ENCODE data around the gene TUBGCP5. TPM values are rescaled to one million over a fixed set of nuclear protein-coding genes. Genes with fewer than 3 reads are reported as not detected.
A peak's percentile ranks its signal among the peaks of the same experiment; 100 is the strongest.
"Not testable (repeated sequence)": the region's sequence is repeated elsewhere in the genome, so short reads cannot be mapped to it uniquely, and the experiment has no call there.

Gene TUBGCP5
- total RNA-seq, 1 donor from 2014 or later = 34.3 TPM

DNA sequence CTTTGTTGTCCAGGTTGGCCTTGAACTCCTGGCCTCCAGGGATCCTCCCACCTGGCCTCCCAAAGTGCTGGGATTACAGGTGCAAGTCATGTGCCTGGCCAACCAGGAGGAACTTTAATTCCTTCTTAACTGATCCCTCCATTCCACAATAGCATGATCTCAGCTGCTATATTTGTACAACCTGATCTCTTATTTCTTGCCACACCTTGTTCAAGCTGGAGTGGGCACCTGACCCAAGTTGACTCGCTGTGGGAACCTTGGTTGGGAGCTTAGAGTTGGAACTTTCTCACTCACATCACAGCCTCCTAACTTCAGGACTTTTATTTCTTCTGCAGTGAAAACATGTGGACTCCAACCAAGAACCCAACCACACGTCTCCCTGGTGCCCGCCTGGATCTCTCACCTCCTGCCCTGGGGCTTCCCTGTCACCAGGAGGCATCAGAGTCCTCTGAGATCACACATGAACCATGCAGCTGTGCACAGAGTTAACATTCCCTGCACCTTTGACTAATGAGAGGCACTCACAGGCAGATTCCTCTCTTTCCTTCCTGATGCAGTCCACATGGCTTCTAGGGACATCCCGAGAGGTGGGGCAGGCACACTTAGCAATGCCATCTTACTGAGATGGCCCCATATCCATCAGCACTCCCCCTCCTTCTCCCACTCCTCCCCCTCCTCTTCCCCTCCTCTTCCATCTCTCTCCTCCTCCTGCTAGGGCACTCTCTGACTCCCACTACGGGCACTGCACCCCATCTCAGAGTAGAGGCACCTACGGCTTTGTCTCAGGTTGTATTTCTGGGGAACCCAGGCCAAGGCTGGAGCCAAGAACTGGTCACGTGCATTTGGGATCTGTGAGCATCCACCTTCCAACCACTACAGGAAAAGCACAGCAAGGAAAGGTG is 49.5 kb downstream of the TUBGCP5 start:
- H3K36me3 Mint-ChIP-seq = peaks cover 2% of the 10 kb centered on the region
- TF ChIP-seq, protein P1, sequence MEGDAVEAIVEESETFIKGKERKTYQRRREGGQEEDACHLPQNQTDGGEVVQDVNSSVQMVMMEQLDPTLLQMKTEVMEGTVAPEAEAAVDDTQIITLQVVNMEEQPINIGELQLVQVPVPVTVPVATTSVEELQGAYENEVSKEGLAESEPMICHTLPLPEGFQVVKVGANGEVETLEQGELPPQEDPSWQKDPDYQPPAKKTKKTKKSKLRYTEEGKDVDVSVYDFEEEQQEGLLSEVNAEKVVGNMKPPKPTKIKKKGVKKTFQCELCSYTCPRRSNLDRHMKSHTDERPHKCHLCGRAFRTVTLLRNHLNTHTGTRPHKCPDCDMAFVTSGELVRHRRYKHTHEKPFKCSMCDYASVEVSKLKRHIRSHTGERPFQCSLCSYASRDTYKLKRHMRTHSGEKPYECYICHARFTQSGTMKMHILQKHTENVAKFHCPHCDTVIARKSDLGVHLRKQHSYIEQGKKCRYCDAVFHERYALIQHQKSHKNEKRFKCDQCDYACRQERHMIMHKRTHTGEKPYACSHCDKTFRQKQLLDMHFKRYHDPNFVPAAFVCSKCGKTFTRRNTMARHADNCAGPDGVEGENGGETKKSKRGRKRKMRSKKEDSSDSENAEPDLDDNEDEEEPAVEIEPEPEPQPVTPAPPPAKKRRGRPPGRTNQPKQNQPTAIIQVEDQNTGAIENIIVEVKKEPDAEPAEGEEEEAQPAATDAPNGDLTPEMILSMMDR (IDR thresholded peaks at IDR 0.05) = no peak
- TF ChIP-seq EZH2 (IDR thresholded peaks at IDR 0.05) (no peak), EZH2phosphoT487 (IDR thresholded peaks at IDR 0.05) (no peak)
- no peaks in the 10 kb centered on the region for H4K20me1 ChIP-seq (ENCODE audit: low read depth)

DNA sequence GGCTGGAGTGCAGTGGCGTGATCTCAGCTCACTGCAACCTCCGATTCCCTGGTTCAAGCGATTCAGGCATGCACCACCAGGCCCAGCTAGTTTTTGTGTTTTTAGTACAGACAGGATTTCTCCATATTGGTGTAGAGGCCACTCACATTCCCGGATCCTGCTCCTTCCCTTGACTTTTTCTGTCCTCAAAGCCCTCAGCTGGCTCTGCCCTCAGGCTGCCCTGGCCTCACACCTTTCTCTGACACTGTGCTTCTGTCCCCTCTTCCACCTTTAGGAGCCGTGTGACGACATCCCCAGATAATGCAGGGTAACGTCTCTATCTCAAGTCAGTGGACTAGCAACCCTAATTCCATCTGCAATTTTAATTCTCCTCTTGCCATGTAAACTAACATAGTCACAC is 50.6 kb downstream of the TUBGCP5 start:
- H3K27ac Mint-ChIP-seq = no peak overlapping the region
- no peak for DNase-seq (ENCODE audit: low spot score)
- no peaks in the 10 kb centered on the region for H4K20me1 ChIP-seq (ENCODE audit: low read depth)

More for the DNA sequence above, 49.5 kb downstream of the TUBGCP5 start:
- no peak overlapping the region for H3K4me3 ChIP-seq
- no peaks in the 10 kb centered on the region for H3K4me1 ChIP-seq
- no peak overlapping the region for H2AFZ ChIP-seq (replicated peaks)
- H3K9me3 ChIP-seq (ENCODE audit: low read depth) = no peaks in the 10 kb centered on the region
- Mint-ChIP-seq H3K4me3 (no peak overlapping the region), H3K4me1 (no peaks in the 10 kb centered on the region), H3K27ac (no peak overlapping the region), H3K27me3 (ENCODE audit: insufficient read depth, low read depth) (no peaks in the 10 kb centered on the region), H3K9me3 (no peaks in the 10 kb centered on the region)
- H3K79me2 ChIP-seq (ENCODE audit: low read depth) = no peaks in the 10 kb centered on the region
- H3K36me3 ChIP-seq = no peaks in the 10 kb centered on the region
- no peak overlapping the region for H3K4me2 ChIP-seq
- H3K9ac ChIP-seq = no peak overlapping the region
- peak; percentile 4 for DNase-seq (ENCODE audit: low spot score)
- H3K27me3 ChIP-seq = no peaks in the 10 kb centered on the region
- no peaks in the 10 kb centered on the region for H3F3A ChIP-seq (ENCODE audit: low read depth)
- no peak overlapping the region for H3K27ac ChIP-seq

DNA sequence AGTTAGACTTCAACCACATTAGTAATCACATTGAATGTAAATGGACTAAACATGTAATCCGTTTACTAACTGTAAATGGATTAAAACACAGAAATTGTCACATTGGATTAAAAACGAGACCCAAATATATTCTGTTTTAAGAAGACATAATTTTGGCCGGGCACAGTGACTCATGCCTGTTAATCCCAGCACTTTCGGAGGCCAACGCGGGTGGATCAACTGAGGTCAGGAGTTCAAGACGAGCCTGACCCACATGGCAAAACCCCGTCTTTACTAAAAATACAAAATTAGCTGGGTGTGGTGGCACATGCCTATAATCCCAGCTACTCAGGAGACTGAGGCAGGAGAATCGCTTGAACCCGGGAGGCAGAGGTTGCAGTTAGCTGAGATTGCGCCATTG is 57.4 kb downstream of the TUBGCP5 start:
- not testable (repeated sequence) for H3K9me3 Mint-ChIP-seq; H2AFZ ChIP-seq (replicated peaks); H3K9me3 ChIP-seq (ENCODE audit: low read depth); DNase-seq (ENCODE audit: low spot score); H3K4me1 ChIP-seq; H3K36me3 Mint-ChIP-seq; H3K27ac Mint-ChIP-seq; H3K9ac ChIP-seq; H3K4me3 Mint-ChIP-seq; H3K4me1 Mint-ChIP-seq; H3K4me2 ChIP-seq; H3K36me3 ChIP-seq; H3K4me3 ChIP-seq; H3K27ac ChIP-seq; H3K27me3 Mint-ChIP-seq (ENCODE audit: insufficient read depth, low read depth)
- peaks cover 12% of the 10 kb centered on the region for H3F3A ChIP-seq (ENCODE audit: low read depth)
- H3K27me3 ChIP-seq = peaks cover 43% of the 10 kb centered on the region
- peaks cover 29% of the 10 kb centered on the region for H3K79me2 ChIP-seq (ENCODE audit: low read depth)
- peaks cover 27% of the 10 kb centered on the region for H4K20me1 ChIP-seq (ENCODE audit: low read depth)

More for the DNA sequence above, 50.6 kb downstream of the TUBGCP5 start:
- no peak overlapping the region for H3K4me2 ChIP-seq
- no peaks in the 10 kb centered on the region for H3F3A ChIP-seq (ENCODE audit: low read depth)
- no peaks in the 10 kb centered on the region for H3K4me1 ChIP-seq
- H2AFZ ChIP-seq (replicated peaks) = no peak overlapping the region
- H3K79me2 ChIP-seq (ENCODE audit: low read depth) = no peaks in the 10 kb centered on the region
- H3K27me3 Mint-ChIP-seq (ENCODE audit: insufficient read depth, low read depth) = no peaks in the 10 kb centered on the region
- H3K27ac ChIP-seq = no peak overlapping the region
- no peaks in the 10 kb centered on the region for H3K4me1 Mint-ChIP-seq
- no peak overlapping the region for H3K9ac ChIP-seq
- H3K27me3 ChIP-seq = no peaks in the 10 kb centered on the region
- H3K36me3 Mint-ChIP-seq = no peaks in the 10 kb centered on the region
- H3K4me3 ChIP-seq = no peak overlapping the region
- H3K9me3 Mint-ChIP-seq = no peaks in the 10 kb centered on the region
- H3K36me3 ChIP-seq = no peaks in the 10 kb centered on the region
- H3K9me3 ChIP-seq (ENCODE audit: low read depth) = no peaks in the 10 kb centered on the region
- no peak for TF ChIP-seq EZH2 (IDR thresholded peaks at IDR 0.05)
- no peak for TF ChIP-seq EZH2phosphoT487 (IDR thresholded peaks at IDR 0.05)
- TF ChIP-seq, protein P1 (IDR thresholded peaks at IDR 0.05) = no peak
- peak overlapping the region; percentile 56 for H3K4me3 Mint-ChIP-seq
